B cell (primary cell): Measurements from ENCODE around the gene MTHFD1L. TPM values are rescaled to one million over a fixed set of nuclear protein-coding genes. Genes with fewer than 3 reads are reported as not detected.

ENCODE experiments used
- ATAC-seq: fragments of 200-7000 bp; cut with Tn5 transposase; one replicate; pipeline ENCODE4 v1.10.0; 2021; ENCODE audit warnings: low read depth, mild to moderate bottlenecking, moderate number of reproducible peaks, moderate library complexity
- CTCF ChIA-PET: fragments of 350-600 bp; sonication (Branson Sonifier 250); formaldehyde crosslinking; loops from one replicate; lab custom pipeline; 2021; ENCODE audit warnings: antibody characterized with exemption, inconsistent platforms; lab: Charles Lee
- POLR2A ChIA-PET: fragments of 350-600 bp; sonication (Branson Sonifier 250); formaldehyde crosslinking; loops from one replicate; lab custom pipeline; 2021; ENCODE audit warnings: antibody characterized with exemption; lab: Charles Lee
- DNase-seq: peaks from one replicate; pipeline ENCODE4 v3.0.0; 2013
- H2AFZ ChIP-seq: 2 replicates; pipeline ENCODE4 v1.6.1; 2012; ENCODE audit warnings: mild to moderate bottlenecking, low read depth, low read length; ENCODE audit not compliant: insufficient read depth, poor library complexity, severe bottlenecking
- H3K27ac ChIP-seq, 2 donors: 1 replicate in 1 of 2; 2 replicates in 1 of 2; pipeline ENCODE4 v1.5.1; 2012 to 2013; ENCODE audit warnings: low read length in 2 of 2, mild to moderate bottlenecking in 2 of 2, moderate library complexity in 1 of 2
- H3K27me3 ChIP-seq, 4 experiments: fragments of 200-600 bp in 1 of 4; sonication (generic) in 1 of 4; replicated peaks in 1 of 4; 1 replicate in 2 of 4; 2 replicates in 2 of 4; pipeline versions ENCODE4 v1.6.1 to v1.7.0; 2013 to 2016; ENCODE audit warnings: low read length in 3 of 4, mild to moderate bottlenecking in 2 of 4, mixed read lengths in 1 of 4, moderate library complexity in 1 of 4; ENCODE audit not compliant: insufficient read depth in 4 of 4, control insufficient read depth in 3 of 4; ENCODE audit errors: control extremely low read depth in 1 of 4
- H3K36me3 ChIP-seq, 2 experiments: replicated peaks in 1 of 2; 1 replicate in 1 of 2; 2 replicates in 1 of 2; pipeline versions ENCODE4 v1.6.1 to v1.7.1; 2013; ENCODE audit warnings: low read length in 1 of 2; ENCODE audit not compliant: insufficient read depth in 2 of 2, control insufficient read depth in 1 of 2; ENCODE audit errors: control extremely low read depth in 1 of 2, extremely low read depth in 1 of 2
- H3K4me1 ChIP-seq, 2 donors: fragments of 200-600 bp in 1 of 2; sonication (generic) in 1 of 2; 1 replicate in 1 of 2; 2 replicates in 1 of 2; pipeline versions ENCODE4 v1.5.1 to v1.6.1; 2013 to 2017; ENCODE audit warnings: low read length in 2 of 2; ENCODE audit not compliant: control insufficient read depth in 2 of 2, insufficient read depth in 2 of 2
- H3K4me2 ChIP-seq: replicated peaks from 2 replicates; pipeline ENCODE3; 2012; ENCODE audit warnings: mild to moderate bottlenecking, low read depth, low read length; ENCODE audit not compliant: poor library complexity, severe bottlenecking
- H3K4me3 ChIP-seq, 5 experiments: fragments of 200-600 bp in 1 of 5; sonication (generic) in 1 of 5; 1 replicate in 3 of 5; 2 replicates in 2 of 5; pipeline versions ENCODE4 v1.5.1 to v1.7.0; 2011 to 2016; ENCODE audit warnings: low read length in 4 of 5, mild to moderate bottlenecking in 4 of 5, low read depth in 2 of 5, control low read depth in 1 of 5, moderate library complexity in 1 of 5; ENCODE audit not compliant: insufficient read depth in 1 of 5; ENCODE audit errors: control extremely low read depth in 1 of 5, extremely low read depth in 1 of 5
- H3K79me2 ChIP-seq: fragments of 200-600 bp; sonication (generic); one replicate; pipeline ENCODE4 v1.6.0; 2016; ENCODE audit warnings: low read length; ENCODE audit not compliant: control insufficient read depth, insufficient read depth
- H3K9ac ChIP-seq: fragments of 200-600 bp; sonication (generic); 2 replicates; pipeline ENCODE4 v1.6.1; 2017; ENCODE audit warnings: mild to moderate bottlenecking, low read length, moderate library complexity
- H3K9me3 ChIP-seq, 3 donors: one replicate each; pipeline versions ENCODE4 v1.6.1 to v1.7.1; 2013; ENCODE audit warnings: low read length in 2 of 3; ENCODE audit not compliant: control insufficient read depth in 2 of 3, insufficient read depth in 1 of 3; ENCODE audit errors: control extremely low read depth in 1 of 3
- H4K20me1 ChIP-seq: 2 replicates; pipeline ENCODE4 v1.6.0; 2012; ENCODE audit warnings: mild to moderate bottlenecking, low read length; ENCODE audit not compliant: insufficient read depth, control insufficient read depth, poor library complexity, severe bottlenecking
- H3K27ac Mint-ChIP-seq: one replicate; pipeline ENCODE4 v1.8.0; 2021; ENCODE audit warnings: mixed read lengths
- H3K27me3 Mint-ChIP-seq: one replicate; pipeline ENCODE4 v1.8.0; 2021; ENCODE audit warnings: mixed read lengths
- H3K4me1 Mint-ChIP-seq: one replicate; pipeline ENCODE4 v1.8.0; 2021; ENCODE audit warnings: mixed read lengths
- H3K4me3 Mint-ChIP-seq: one replicate; pipeline ENCODE4 v1.8.0; 2021; ENCODE audit warnings: mixed read lengths
- H3K9me3 Mint-ChIP-seq: one replicate; pipeline ENCODE4 v1.8.0; 2022; ENCODE audit warnings: mixed read lengths; ENCODE audit not compliant: insufficient read depth
- CTCF ChIP-seq: fragments of 200-600 bp; IDR thresholded peaks from one replicate; pipeline ENCODE4 v1.8.0; 2022; ENCODE audit warnings: antibody characterized with exemption, mild to moderate bottlenecking
- EZH2 ChIP-seq: IDR thresholded peaks from 2 replicates; pipeline ENCODE4 v1.6.1; 2012; ENCODE audit warnings: borderline replicate concordance, low read depth, mild to moderate bottlenecking, moderate library complexity, low read length; ENCODE audit not compliant: insufficient read depth, poor library complexity, severe bottlenecking
- WGBS: methylation state at CpG from one replicate; pipeline ENCODE4 v1.1.5; 2013; ENCODE audit warnings: missing lambda C conversion rate; ENCODE audit not compliant: insufficient coverage; 5-methylcytosine and 5-hydroxymethylcytosine counted together
- intact Hi-C: fragments of 100-400 bp; cut with micrococcal nuclease; formaldehyde crosslinking; loops from one replicate; pipeline ENCODE4 v1.10.0; 2022
- polyA plus RNA-seq: library from polyadenylated mRNA; depleted of rRNA; stranded (reverse); fragments of >200 nt; gene quantifications from 2 replicates; pipeline ENCODE4 v1.2.3, GENCODE V29; 2012
- total RNA-seq, 2 donors: library from RNA; stranded (reverse); fragments of 120-200 nt in 1 of 2; gene quantifications; 1 replicate in 1 of 2; 2 replicates in 1 of 2; pipeline versions ENCODE4 v1.2.3 to v1.2.4, GENCODE V29; 2013 to 2022

MTHFD1L gene
- total and polyA plus RNA-seq, 2 donors (not counting 1 experiment from before 2014, with no cell fraction given), result 2.9 to 16.1 TPM

GRCh38 chr6:151073701-151074100 lies 208.2 kb downstream of the MTHFD1L start:
- intact Hi-C loops, result no loop called here
- H3K79me2 ChIP-seq, result no peaks in the 10 kb centered on the region
- TF ChIP-seq CTCF (no peak), EZH2 (no peak)
- no peak overlapping the region for H3K27ac ChIP-seq
- no CpG with 5 or more reads among the region's 1 CpG for WGBS
- H3K27ac Mint-ChIP-seq, result no peak overlapping the region
- no peaks in the 10 kb centered on the region for H3K27me3 Mint-ChIP-seq
- peaks cover 10% of the 10 kb centered on the region for H3K4me1 Mint-ChIP-seq
- peaks cover 0 to 4% of the 10 kb centered on the region in 2 donors for H3K4me1 ChIP-seq
- no peak overlapping the region for H2AFZ ChIP-seq
- no peaks in the 10 kb centered on the region for H3K36me3 ChIP-seq
- ATAC-seq (no peak), DNase-seq (no peak)
- no peak overlapping the region for H3K4me3 Mint-ChIP-seq
- POLR2A ChIA-PET, result no interaction called here
- CTCF ChIA-PET, result no interaction called here
- H3K9me3 Mint-ChIP-seq, result peaks cover 6% of the 10 kb centered on the region
- H3K27me3 ChIP-seq, result no peaks in the 10 kb centered on the region
- peaks cover 3 to 9% (median 7%) of the 10 kb centered on the region in 3 donors for H3K9me3 ChIP-seq
- no peak overlapping the region for H3K4me2 ChIP-seq
- H4K20me1 ChIP-seq, result no peaks in the 10 kb centered on the region
- H3K9ac ChIP-seq, result no peak overlapping the region
- no peak overlapping the region for H3K4me3 ChIP-seq

GRCh38 chr6:151075005-151075404 lies 209.5 kb downstream of the MTHFD1L start:
- no peaks in the 10 kb centered on the region for H3K36me3 ChIP-seq
- H3K4me2 ChIP-seq, result no peak overlapping the region
- no peak overlapping the region for H2AFZ ChIP-seq
- intact Hi-C loops, result no loop called here
- H3K27me3 ChIP-seq, result no peaks in the 10 kb centered on the region
- H3K9me3 ChIP-seq, result peaks cover 3 to 9% (median 7%) of the 10 kb centered on the region in 3 donors
- no peaks in the 10 kb centered on the region for H4K20me1 ChIP-seq
- Mint-ChIP-seq H3K27me3 (no peaks in the 10 kb centered on the region), H3K9me3 (peaks cover 6% of the 10 kb centered on the region), H3K27ac (no peak overlapping the region), H3K4me3 (no peak overlapping the region), H3K4me1 (peaks cover 10% of the 10 kb centered on the region)
- no CpG with 5 or more reads among the region's 3 CpGs for WGBS
- H3K4me1 ChIP-seq, result peaks cover 0 to 4% of the 10 kb centered on the region in 2 donors
- no peak for TF ChIP-seq CTCF
- CTCF ChIA-PET, result no interaction called here
- ATAC-seq, result no peak
- H3K27ac ChIP-seq, result no peak overlapping the region
- H3K9ac ChIP-seq, result no peak overlapping the region
- no peaks in the 10 kb centered on the region for H3K79me2 ChIP-seq
- H3K4me3 ChIP-seq, result no peak overlapping the region
- DNase-seq, result no peak
- POLR2A ChIA-PET, result no interaction called here
